GM12878 (cell line): ENCODE measurements around the gene KRTAP4-6. TPM values are rescaled to one million over a fixed set of nuclear protein-coding genes. Genes with fewer than 3 reads are reported as not detected.
"Not testable (repeated sequence)": the region's sequence is repeated elsewhere in the genome, so short reads cannot be mapped to it uniquely, and the experiment has no call there.

ENCODE experiments used
- ATAC-seq: fragments of 200-7000 bp; cut with Tn5 transposase; 3 replicates; pipeline ENCODE4 v1.9.1; 2020; ENCODE audit warnings: mild to moderate bottlenecking, moderate library complexity
- Bru-seq: library from RNA; stranded (reverse); fragments of 400-500 nt; gene quantifications from one replicate; lab custom pipeline; 2021; lab: Mats Ljungman, UMichigan
- BruChase-seq, 2 experiments: library from RNA; stranded (reverse); fragments of 400-500 nt; gene quantifications; one replicate each; lab custom pipeline; 2021; lab: Mats Ljungman, UMichigan
- BruUV-seq: library from RNA; stranded (reverse); fragments of 400-500 nt; replicated peaks from 2 replicates; lab custom pipeline; 2021; lab: Mats Ljungman, UMichigan
- CTCF ChIA-PET: fragments of 300-600 bp; sonication (Branson Sonifier 250); formaldehyde crosslinking; extraction: SDS; loops from one replicate; lab custom pipeline; 2021; ENCODE audit warnings: inconsistent platforms; lab: Yijun Ruan, JAX
- POLR2A ChIA-PET: fragments of 350-600 bp; formaldehyde crosslinking; extraction: SDS; loops from one replicate; lab custom pipeline; 2021; ENCODE audit warnings: inconsistent platforms; lab: Charles Lee
- RAD21 ChIA-PET: fragments of 300-600 bp; sonication (Branson Sonifier 250); formaldehyde crosslinking; loops from one replicate; lab custom pipeline; 2023; ENCODE audit warnings: antibody characterized with exemption; ENCODE audit not compliant: unreplicated experiment; lab: Charles Lee
- SMC1A ChIA-PET: fragments of 300-600 bp; sonication (Branson Sonifier 250); formaldehyde crosslinking; loops from one replicate; lab custom pipeline; 2023; ENCODE audit not compliant: unreplicated experiment, uncharacterized antibody; lab: Charles Lee
- DNase-seq: peaks from one replicate; pipeline ENCODE4 v3.0.0-alpha.2; 2011; ENCODE audit warnings: low read depth, low spot score
- FAIRE-seq: peaks from 3 replicates; lab custom pipeline; 2011; peaks lifted over from hg19 to GRCh38; lab: Jason Lieb, UNC
- H2AFZ ChIP-seq: 2 replicates; pipeline ENCODE4 v1.6.0; 2011; ENCODE audit warnings: low read depth, low read length, control low read depth; ENCODE audit not compliant: control insufficient read depth
- H3K27ac ChIP-seq: 2 replicates; pipeline ENCODE4 v1.5.1; 2011; ENCODE audit warnings: control low read depth; ENCODE audit not compliant: control insufficient read depth, insufficient read depth
- H3K27me3 ChIP-seq, 2 experiments: replicated peaks in 1 of 2; 2 replicates each; pipeline versions ENCODE4 v1.6.0 to v1.6.1; 2011; ENCODE audit warnings: low read length in 1 of 2; ENCODE audit not compliant: control insufficient read depth in 2 of 2, insufficient read depth in 2 of 2
- H3K36me3 ChIP-seq, 2 experiments: 2 replicates each; pipeline ENCODE4 v1.5.1; 2011; ENCODE audit warnings: low read length in 1 of 2; ENCODE audit not compliant: control insufficient read depth in 2 of 2, insufficient read depth in 2 of 2
- H3K4me1 ChIP-seq: 2 replicates; pipeline ENCODE4 v1.6.1; 2011; ENCODE audit warnings: mild to moderate bottlenecking, low read length, moderate library complexity, mixed read lengths; ENCODE audit not compliant: control insufficient read depth, insufficient read depth
- H3K4me2 ChIP-seq: 2 replicates; pipeline ENCODE4 v1.6.0; 2011; ENCODE audit warnings: control low read depth; ENCODE audit not compliant: control insufficient read depth, insufficient read depth
- H3K4me3 ChIP-seq: fragments of 200-600 bp; sonication (generic); 2 replicates; pipeline ENCODE4 v1.5.1; 2016
- H3K79me2 ChIP-seq: 2 replicates; pipeline ENCODE4 v1.6.0; 2011; ENCODE audit warnings: low read length; ENCODE audit not compliant: control insufficient read depth, insufficient read depth
- H3K9ac ChIP-seq: 2 replicates; pipeline ENCODE4 v1.8.0; 2011; ENCODE audit warnings: low read length, control low read depth, mixed read lengths; ENCODE audit not compliant: control insufficient read depth, insufficient read depth
- H3K9me3 ChIP-seq: replicated peaks from 3 replicates; pipeline ENCODE4 v1.5.1; 2011; ENCODE audit warnings: mild to moderate bottlenecking, low read length; ENCODE audit not compliant: control insufficient read depth, insufficient read depth
- H4K20me1 ChIP-seq: 2 replicates; pipeline ENCODE4 v1.6.0; 2011; ENCODE audit not compliant: control insufficient read depth, insufficient read depth
- EGR1 ChIP-seq, 2 experiments: IDR thresholded peaks; 1 replicate in 1 of 2; 2 replicates in 1 of 2; pipeline ENCODE4 v1.6.1; 2011 to 2012; ENCODE audit warnings: low read depth in 2 of 2, low read length in 2 of 2, borderline replicate concordance in 1 of 2, mild to moderate bottlenecking in 1 of 2, moderate library complexity in 1 of 2
- FOS ChIP-seq: IDR thresholded peaks from 3 replicates; pipeline ENCODE4 v1.6.1; 2011; ENCODE audit warnings: borderline replicate concordance; ENCODE audit not compliant: insufficient read length; ENCODE audit errors: extremely low read depth
- IKZF2 ChIP-seq, 2 experiments: fragments of 450-650 bp; IDR thresholded peaks; 2 replicates each; pipeline ENCODE4 v1.6.1; 2017; ENCODE audit warnings: mild to moderate bottlenecking in 2 of 2, moderate library complexity in 2 of 2
- SUPT20H ChIP-seq: IDR thresholded peaks from 2 replicates; pipeline ENCODE4 v1.6.1; 2011; ENCODE audit warnings: low read depth, mild to moderate bottlenecking, low read length, moderate library complexity, borderline replicate concordance; ENCODE audit not compliant: control insufficient read depth
- WGBS: methylation state at CpG from one replicate; pipeline ENCODE4 v1.1.6; 2016; ENCODE audit warnings: low lambda C conversion rate; ENCODE audit not compliant: insufficient replicate concordance, insufficient coverage; ENCODE audit errors: missing lambda C conversion rate; 5-methylcytosine and 5-hydroxymethylcytosine counted together
- in situ Hi-C: fragments of 300-500 bp; cut with MboI; formaldehyde crosslinking; loops from 9 replicates; pipeline ENCODE4 v1.14.3; 2018; ENCODE audit warnings: mixed read lengths
- intact Hi-C: fragments of 100-400 bp; cut with micrococcal nuclease; formaldehyde crosslinking; loops from one replicate; pipeline ENCODE4 v1.14.2; 2022; ENCODE audit not compliant: unreplicated experiment
- long read RNA-seq, 2 experiments: library from polyadenylated mRNA; unstranded; transcript quantifications; one replicate each; pipeline ENCODE4 v2.0.0, GENCODE V29; 2019 to 2020
- polyA minus RNA-seq, 3 experiments: library from RNA; depleted of rRNA, polyadenylated mRNA; stranded (reverse); fragments of >200 nt; gene quantifications; 2 replicates each; pipeline ENCODE4 v1.2.3, GENCODE V29; 2011
- polyA plus RNA-seq, 11 experiments: library from polyadenylated mRNA; depleted of rRNA in 4 of 11; unstranded in 6 of 11; stranded (reverse) in 5 of 11; fragments of >200 nt; fragmentation: Nextera tagmentation in 4 of 11; fragmentation: Illumina TruSeq in 1 of 11; extraction: Ambion mirVana in 4 of 11; extraction: Trizol in 1 of 11; gene quantifications; 1 replicate in 1 of 11; 2 replicates in 10 of 11; pipeline versions ENCODE4 v1.2.1 to v1.2.3, GENCODE V29; 2011 to 2016; ENCODE audit warnings: inconsistent platforms in 2 of 11, missing spikeins in 2 of 11, low read depth in 1 of 11
- total RNA-seq, 4 experiments: library from RNA; depleted of rRNA in 3 of 4; stranded (reverse); fragments of >200 nt in 3 of 4; fragmentation: Illumina TruSeq in 1 of 4; extraction: Trizol in 1 of 4; gene quantifications; 2 replicates each; pipeline versions ENCODE4 v1.2.1 to v1.2.3, GENCODE V29; 2013 to 2021
- TF ChIP-seq, protein P1 (sequence below): fragments of 450-650 bp; IDR thresholded peaks from 2 replicates; pipeline ENCODE4 v1.6.1; 2017; ENCODE audit warnings: mild to moderate bottlenecking, low read depth, inconsistent platforms; ENCODE audit not compliant: poor library complexity, severe bottlenecking
- TF ChIP-seq, protein P2 (sequence below): fragments of 450-650 bp; IDR thresholded peaks from 2 replicates; pipeline ENCODE4 v1.6.1; 2017; ENCODE audit warnings: antibody characterized with exemption, mild to moderate bottlenecking, moderate library complexity

Gene KRTAP4-6
- not detected in 2 replicates for total RNA-seq (2013; cell fraction: nucleolus; rRNA removed)
- total RNA-seq (2014; rRNA removed) (not detected in 2 replicates), total RNA-seq (2014; rRNA removed; fragmentation: Illumina TruSeq; extraction: Trizol) (not detected in 2 replicates), total RNA-seq (2021) (not detected in 2 replicates), polyA plus RNA-seq (2011; rRNA removed) (not detected in 2 replicates), polyA plus RNA-seq (2014; fragmentation: Illumina TruSeq; extraction: Trizol) (not detected in 2 replicates), polyA plus RNA-seq (2014; fragmentation: Nextera tagmentation; extraction: Ambion mirVana) (not detected), polyA plus RNA-seq (2014; rRNA removed) (not detected in 2 replicates), polyA plus RNA-seq (2016; fragmentation: Nextera tagmentation; extraction: Ambion mirVana) (not detected), polyA minus RNA-seq (2011; rRNA and poly(A)+ RNA removed) (not detected in 2 replicates), Bru-seq, nascent RNA (not detected), BruChase-seq, experiment 1, labeled RNA remaining after a 6-hour chase (not detected), BruChase-seq, experiment 2, labeled RNA remaining after a 2-hour chase (not detected)
- polyA plus RNA-seq (2011; ENCODE audit: low read depth): not detected
- polyA plus RNA-seq (2011; cell fraction: cytosol; rRNA removed): not detected in 2 replicates
- not detected in 2 replicates for polyA plus RNA-seq (2011; cell fraction: nucleus; rRNA removed)
- not detected in 2 replicates for polyA plus RNA-seq (2012)
- polyA minus RNA-seq (2011; cell fraction: cytosol; rRNA and poly(A)+ RNA removed): not detected in 2 replicates
- not detected in 2 replicates for polyA minus RNA-seq (2011; cell fraction: nucleus; rRNA and poly(A)+ RNA removed)
- long read RNA-seq, experiment 1: 0 reads
- long read RNA-seq, experiment 2: 0 reads

DNA sequence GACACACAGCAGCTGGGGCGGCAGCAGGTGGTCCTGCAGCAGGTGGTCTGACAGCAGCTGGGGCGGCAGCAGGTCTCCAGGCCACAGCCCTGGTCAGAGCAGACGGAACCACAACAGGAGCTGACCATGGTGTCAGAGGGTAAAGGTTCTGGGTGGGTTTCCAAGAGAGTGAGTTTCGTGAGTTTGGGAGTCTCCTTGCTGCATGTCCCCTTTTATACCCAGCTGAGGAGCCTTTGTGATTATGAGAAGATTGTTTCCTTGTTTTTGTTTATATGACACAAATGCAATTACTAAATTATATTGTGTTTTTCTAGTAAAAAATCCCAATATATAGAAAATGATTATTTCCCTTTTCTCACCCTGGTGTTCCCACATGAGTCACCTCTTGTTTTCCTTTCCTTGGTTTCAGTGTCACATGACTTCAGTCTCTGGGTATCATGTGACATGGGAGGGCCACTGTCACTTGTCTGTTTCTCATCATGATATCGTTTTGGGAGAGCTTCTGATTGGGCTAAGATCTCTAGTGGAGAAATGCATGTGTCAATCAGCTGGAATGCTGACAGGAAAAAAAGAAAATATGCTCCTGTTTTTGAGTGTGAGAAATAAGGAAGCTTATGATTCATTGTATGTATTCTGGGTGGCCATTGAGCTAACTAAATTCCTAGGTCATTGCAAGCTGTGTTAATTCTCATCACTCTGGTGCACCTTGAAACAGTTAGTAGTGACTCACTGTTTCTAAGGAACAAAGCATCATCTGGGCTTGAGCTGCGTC is at the start of gene KRTAP4-6:
TSS of gene KRTAP4-6 (minus strand) at position 185 of the 772 bp plus-strand sequence. CDS start at position 128, 57 bp downstream.
- Histone ChIP-seq H3K9ac (no peak within 1 kb of the TSS), H2AFZ (no peak within 1 kb of the TSS), H3K4me3 (no peak within 1 kb of the TSS), H3K27me3 (no peaks in the 10 kb centered on the region), H3K4me1 (no peaks in the 10 kb centered on the region), H3K4me2 (no peak within 1 kb of the TSS), H3K36me3 (no peaks in the 10 kb centered on the region)
- ChIA-PET POLR2A (no interaction called here), CTCF (no interaction called here)
- no peak for TF ChIP-seq IKZF2 (IDR thresholded peaks at IDR 0.05)
- no peak for TF ChIP-seq SUPT20H
- TF ChIP-seq FOS: no peak
- TF ChIP-seq, protein P1, sequence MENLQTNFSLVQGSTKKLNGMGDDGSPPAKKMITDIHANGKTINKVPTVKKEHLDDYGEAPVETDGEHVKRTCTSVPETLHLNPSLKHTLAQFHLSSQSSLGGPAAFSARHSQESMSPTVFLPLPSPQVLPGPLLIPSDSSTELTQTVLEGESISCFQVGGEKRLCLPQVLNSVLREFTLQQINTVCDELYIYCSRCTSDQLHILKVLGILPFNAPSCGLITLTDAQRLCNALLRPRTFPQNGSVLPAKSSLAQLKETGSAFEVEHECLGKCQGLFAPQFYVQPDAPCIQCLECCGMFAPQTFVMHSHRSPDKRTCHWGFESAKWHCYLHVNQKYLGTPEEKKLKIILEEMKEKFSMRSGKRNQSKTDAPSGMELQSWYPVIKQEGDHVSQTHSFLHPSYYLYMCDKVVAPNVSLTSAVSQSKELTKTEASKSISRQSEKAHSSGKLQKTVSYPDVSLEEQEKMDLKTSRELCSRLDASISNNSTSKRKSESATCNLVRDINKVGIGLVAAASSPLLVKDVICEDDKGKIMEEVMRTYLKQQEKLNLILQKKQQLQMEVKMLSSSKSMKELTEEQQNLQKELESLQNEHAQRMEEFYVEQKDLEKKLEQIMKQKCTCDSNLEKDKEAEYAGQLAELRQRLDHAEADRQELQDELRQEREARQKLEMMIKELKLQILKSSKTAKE: no peak
- TF ChIP-seq EGR1 (IDR thresholded peaks at IDR 0.05; ENCODE audit: borderline replicate concordance in 1 of 2, low read depth in 2 of 2, low read length in 2 of 2): no peak
- TF ChIP-seq, protein P2, sequence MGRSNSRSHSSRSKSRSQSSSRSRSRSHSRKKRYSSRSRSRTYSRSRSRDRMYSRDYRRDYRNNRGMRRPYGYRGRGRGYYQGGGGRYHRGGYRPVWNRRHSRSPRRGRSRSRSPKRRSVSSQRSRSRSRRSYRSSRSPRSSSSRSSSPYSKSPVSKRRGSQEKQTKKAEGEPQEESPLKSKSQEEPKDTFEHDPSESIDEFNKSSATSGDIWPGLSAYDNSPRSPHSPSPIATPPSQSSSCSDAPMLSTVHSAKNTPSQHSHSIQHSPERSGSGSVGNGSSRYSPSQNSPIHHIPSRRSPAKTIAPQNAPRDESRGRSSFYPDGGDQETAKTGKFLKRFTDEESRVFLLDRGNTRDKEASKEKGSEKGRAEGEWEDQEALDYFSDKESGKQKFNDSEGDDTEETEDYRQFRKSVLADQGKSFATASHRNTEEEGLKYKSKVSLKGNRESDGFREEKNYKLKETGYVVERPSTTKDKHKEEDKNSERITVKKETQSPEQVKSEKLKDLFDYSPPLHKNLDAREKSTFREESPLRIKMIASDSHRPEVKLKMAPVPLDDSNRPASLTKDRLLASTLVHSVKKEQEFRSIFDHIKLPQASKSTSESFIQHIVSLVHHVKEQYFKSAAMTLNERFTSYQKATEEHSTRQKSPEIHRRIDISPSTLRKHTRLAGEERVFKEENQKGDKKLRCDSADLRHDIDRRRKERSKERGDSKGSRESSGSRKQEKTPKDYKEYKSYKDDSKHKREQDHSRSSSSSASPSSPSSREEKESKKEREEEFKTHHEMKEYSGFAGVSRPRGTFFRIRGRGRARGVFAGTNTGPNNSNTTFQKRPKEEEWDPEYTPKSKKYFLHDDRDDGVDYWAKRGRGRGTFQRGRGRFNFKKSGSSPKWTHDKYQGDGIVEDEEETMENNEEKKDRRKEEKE: no peak
- TF ChIP-seq, all 136 proteins: peak for 0
- ChIA-PET RAD21 (no interaction called here), SMC1A (no interaction called here)
- DNase-seq (no peak), ATAC-seq (no peak), FAIRE-seq (no peak)
- no peaks in the 10 kb centered on the region; the same call in 1 of the 3 replicates for H3K9me3 ChIP-seq
- no peak within 1 kb of the TSS for H3K27ac ChIP-seq
- in situ Hi-C loops: no loop called here
- WGBS: 19% methylated on average over 6 of the region's 6 CpGs
- no TSS peak for BruUV-seq
- intact Hi-C loops: no loop called here
- no peaks in the 10 kb centered on the region for H3K79me2 ChIP-seq
- H4K20me1 ChIP-seq: no peaks in the 10 kb centered on the region

DNA sequence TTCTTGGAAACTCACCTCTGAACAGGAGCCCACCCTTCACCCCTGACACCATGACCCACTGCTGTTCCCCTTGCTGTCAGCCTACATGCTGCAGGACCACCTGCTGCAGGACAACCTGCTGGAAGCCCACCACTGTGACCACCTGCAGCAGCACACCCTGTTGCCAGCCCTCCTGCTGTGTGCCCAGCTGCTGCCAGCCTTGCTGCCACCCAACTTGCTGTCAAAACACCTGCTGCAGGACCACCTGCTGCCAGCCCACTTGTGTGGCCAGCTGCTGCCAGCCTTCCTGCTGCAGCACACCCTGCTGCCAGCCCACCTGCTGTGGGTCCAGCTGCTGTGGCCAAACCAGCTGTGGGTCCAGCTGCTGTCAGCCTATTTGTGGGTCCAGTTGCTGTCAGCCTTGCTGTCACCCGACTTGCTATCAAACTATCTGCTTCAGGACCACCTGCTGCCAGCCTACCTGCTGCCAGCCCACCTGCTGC is 49.5 kb upstream of the KRTAP4-6 start, which contains the start of gene KRTAP9-1:
TSS of gene KRTAP9-1 (plus strand) at position 51 of the 482 bp plus-strand sequence. CDS start at position 51, 0 bp downstream.
- WGBS: 0% methylated on average over 1 of the region's 1 CpG
- in situ Hi-C loops: loop anchor here (10.0 kb wide), 1 partner anchor 55 kb away; the partner anchor contains the start of gene KRTAP9-4
- not testable (repeated sequence) for FAIRE-seq

More for the DNA sequence above, 49.5 kb upstream of the KRTAP4-6 start, which contains the start of gene KRTAP9-1:
- H3K4me1 ChIP-seq, intact Hi-C loops, H3K36me3 ChIP-seq, H3K9ac ChIP-seq, H3K27me3 ChIP-seq, H3K9me3 ChIP-seq, H4K20me1 ChIP-seq, RAD21 ChIA-PET, H3K27ac ChIP-seq, ATAC-seq, H3K79me2 ChIP-seq, BruUV-seq, CTCF ChIA-PET, POLR2A ChIA-PET, H2AFZ ChIP-seq, H3K4me2 ChIP-seq, H3K4me3 ChIP-seq, DNase-seq: not testable (repeated sequence)
- SMC1A ChIA-PET: interaction anchor here (1.2 kb wide), 1 partner anchor 40 kb away, joined by 3 read pairs; no protein-coding TSS in a partner anchor
